DMS114 treated with DMSO at 0.1 percent for 48 hours (cell line): ENCODE data around the gene DZIP1.
"Not testable (repeated sequence)": the region's sequence is repeated elsewhere in the genome, so short reads cannot be mapped to it uniquely, and the experiment has no call there.

ENCODE experiments used
- DNase-seq: peaks from one replicate; lab custom pipeline; 2025; ENCODE audit not compliant: unreplicated experiment; lab: John Stamatoyannopoulos, UW

The DZIP1 gene

GRCh38 chr13:95644601-95645052, at the start of gene DZIP1:
DZIP1 (minus strand) TSS chr13:95644706; CDS start chr13:95642029, 2,677 bp downstream.
- DNase-seq: peak; percentile 63

- DNase-seq: not testable (repeated sequence)
Observed at GRCh38 chr13:95690986-95691385, 46.5 kb upstream of the DZIP1 start.

- DNase-seq: no peak
Observed at GRCh38 chr13:95689582-95689926, 45.0 kb upstream of the DZIP1 start.

- DNase-seq: not testable (repeated sequence)
Observed at GRCh38 chr13:95684960-95685359, 40.5 kb upstream of the DZIP1 start.

- no peak for DNase-seq
Observed at GRCh38 chr13:95684418-95684817, 39.9 kb upstream of the DZIP1 start.

- peak; percentile 1 for DNase-seq
Observed at GRCh38 chr13:95679722-95680121, 35.2 kb upstream of the DZIP1 start.

GRCh38 chr13:95678967-95679366, 34.5 kb upstream of the DZIP1 start:
- DNase-seq: no peak

GRCh38 chr13:95677564-95678266, 33.2 kb upstream of the DZIP1 start:
- DNase-seq: no peak

- DNase-seq: peak; percentile 82
Observed at GRCh38 chr13:95676762-95677563, 32.5 kb upstream of the DZIP1 start, which contains the start of gene DNAJC3. DNAJC3 (plus strand) TSS chr13:95677139; CDS start chr13:95677256, 117 bp downstream.

- DNase-seq: no peak
Observed at GRCh38 chr13:95676105-95676761, 31.7 kb upstream of the DZIP1 start.

- DNase-seq: no peak
Observed at GRCh38 chr13:95671597-95671996, 27.1 kb upstream of the DZIP1 start.

- not testable (repeated sequence) for DNase-seq
Observed at GRCh38 chr13:95667235-95667634, 22.7 kb upstream of the DZIP1 start.

- peak; percentile 24 for DNase-seq
Observed at GRCh38 chr13:95660981-95661581, 16.6 kb upstream of the DZIP1 start.

- DNase-seq: no peak
Observed at GRCh38 chr13:95659500-95659899, 15.0 kb upstream of the DZIP1 start.

- no peak for DNase-seq
Observed at GRCh38 chr13:95656386-95657015, 12.0 kb upstream of the DZIP1 start.

- DNase-seq: no peak
Observed at GRCh38 chr13:95652821-95653220, 8.3 kb upstream of the DZIP1 start.

GRCh38 chr13:95652244-95652764, 7.8 kb upstream of the DZIP1 start:
- DNase-seq: no peak

- no peak for DNase-seq
Observed at GRCh38 chr13:95650696-95651095, 6.2 kb upstream of the DZIP1 start.

- no peak for DNase-seq
Observed at GRCh38 chr13:95647321-95647720, 2.8 kb upstream of the DZIP1 start.

GRCh38 chr13:95643936-95644598, 439 bp downstream of the DZIP1 start:
- DNase-seq: no peak
